Measurements from ENCODE around the gene SMAD2. TPM values are rescaled to one million over a fixed set of nuclear protein-coding genes. Genes with fewer than 3 reads are reported as not detected.

Gene SMAD2
- total RNA-seq, 1 experiment from 2014 or later: 129 TPM

GRCh38 chr18:47917923-47918610 lies 12.4 kb downstream of the SMAD2 start:
- no peak overlapping the region for H3K27ac ChIP-seq (ENCODE audit: low read length)
- ATAC-seq (no peak), DNase-seq (ENCODE audit: low read depth, low spot score) (no peak)
- H3K4me1 ChIP-seq (ENCODE audit: control insufficient read depth, insufficient read depth, low read length): no peaks in the 10 kb centered on the region; the same call in 1 of the 2 replicates
- ChIA-PET CTCF (no interaction called here), POLR2A (no interaction called here)
- H3K9me3 ChIP-seq (ENCODE audit: control insufficient read depth, insufficient read depth, low read depth, low read length): no peaks in the 10 kb centered on the region
- no TSS peak for BruUV-seq (replicated peaks)
- H3K36me3 ChIP-seq (ENCODE audit: control insufficient read depth, insufficient read depth, low read length): no peaks in the 10 kb centered on the region
- H3K27me3 ChIP-seq (ENCODE audit: control insufficient read depth, insufficient read depth, low read length): no peaks in the 10 kb centered on the region
- in situ Hi-C loops (cut with HindIII; ENCODE audit: low pct_unique_long_range_greater_than_20kb, low sequenced_read_pairs) (no loop called here), intact Hi-C loops (cut with micrococcal nuclease; ENCODE audit: unreplicated experiment) (no loop called here)
- H3K4me3 ChIP-seq (ENCODE audit: low read depth in 2 of 2, low read length in 2 of 2): no peak overlapping the region
- TF ChIP-seq POLR2AphosphoS5 (IDR thresholded peaks at IDR 0.05; ENCODE audit: low read depth, low read length) (no peak), SIN3A (IDR thresholded peaks at IDR 0.05; ENCODE audit: borderline replicate concordance, insufficient read depth, low read depth, low read length) (no peak), TCF7L2 (IDR thresholded peaks at IDR 0.05; ENCODE audit: low read depth, low read length) (no peak), REST (IDR thresholded peaks at IDR 0.05; ENCODE audit: insufficient read depth in 1 of 2, low read depth in 2 of 2, low read length in 1 of 2) (no peak)
- TF ChIP-seq, protein P1, sequence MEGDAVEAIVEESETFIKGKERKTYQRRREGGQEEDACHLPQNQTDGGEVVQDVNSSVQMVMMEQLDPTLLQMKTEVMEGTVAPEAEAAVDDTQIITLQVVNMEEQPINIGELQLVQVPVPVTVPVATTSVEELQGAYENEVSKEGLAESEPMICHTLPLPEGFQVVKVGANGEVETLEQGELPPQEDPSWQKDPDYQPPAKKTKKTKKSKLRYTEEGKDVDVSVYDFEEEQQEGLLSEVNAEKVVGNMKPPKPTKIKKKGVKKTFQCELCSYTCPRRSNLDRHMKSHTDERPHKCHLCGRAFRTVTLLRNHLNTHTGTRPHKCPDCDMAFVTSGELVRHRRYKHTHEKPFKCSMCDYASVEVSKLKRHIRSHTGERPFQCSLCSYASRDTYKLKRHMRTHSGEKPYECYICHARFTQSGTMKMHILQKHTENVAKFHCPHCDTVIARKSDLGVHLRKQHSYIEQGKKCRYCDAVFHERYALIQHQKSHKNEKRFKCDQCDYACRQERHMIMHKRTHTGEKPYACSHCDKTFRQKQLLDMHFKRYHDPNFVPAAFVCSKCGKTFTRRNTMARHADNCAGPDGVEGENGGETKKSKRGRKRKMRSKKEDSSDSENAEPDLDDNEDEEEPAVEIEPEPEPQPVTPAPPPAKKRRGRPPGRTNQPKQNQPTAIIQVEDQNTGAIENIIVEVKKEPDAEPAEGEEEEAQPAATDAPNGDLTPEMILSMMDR (IDR thresholded peaks at IDR 0.05): no peak

- no TSS peak for BruUV-seq (replicated peaks)
- ChIA-PET POLR2A (no interaction called here), CTCF (no interaction called here)
- in situ Hi-C loops (cut with HindIII; ENCODE audit: low pct_unique_long_range_greater_than_20kb, low sequenced_read_pairs): no loop called here
- TF ChIP-seq, protein P1 (IDR thresholded peaks at IDR 0.05): no peak
- no peak for TF ChIP-seq TCF7L2 (IDR thresholded peaks at IDR 0.05; ENCODE audit: low read depth, low read length)
- TF ChIP-seq REST (IDR thresholded peaks at IDR 0.05; ENCODE audit: insufficient read depth in 1 of 2, low read depth in 2 of 2, low read length in 1 of 2): no peak
- TF ChIP-seq SIN3A (IDR thresholded peaks at IDR 0.05; ENCODE audit: borderline replicate concordance, insufficient read depth, low read depth, low read length): no peak
- TF ChIP-seq POLR2AphosphoS5 (IDR thresholded peaks at IDR 0.05; ENCODE audit: low read depth, low read length): no peak
- intact Hi-C loops (cut with micrococcal nuclease; ENCODE audit: unreplicated experiment): no loop called here
- ATAC-seq (no peak), DNase-seq (ENCODE audit: low read depth, low spot score) (no peak)
- Histone ChIP-seq H3K27ac (ENCODE audit: low read length) (no peak overlapping the region), H3K9me3 (ENCODE audit: control insufficient read depth, insufficient read depth, low read depth, low read length) (no peaks in the 10 kb centered on the region), H3K4me3 (ENCODE audit: low read depth in 2 of 2, low read length in 2 of 2) (no peak overlapping the region), H3K4me1 (ENCODE audit: control insufficient read depth, insufficient read depth, low read length) (no peaks in the 10 kb centered on the region; the same call in 1 of the 2 replicates), H3K36me3 (ENCODE audit: control insufficient read depth, insufficient read depth, low read length) (no peaks in the 10 kb centered on the region), H3K27me3 (ENCODE audit: control insufficient read depth, insufficient read depth, low read length) (no peaks in the 10 kb centered on the region)
These were observed 14.5 kb downstream of the SMAD2 start for GRCh38 chr18:47915930-47916329.
